MM.1S (cell line): ENCODE results near the gene SPCS3.

Experiments used
- DNase-seq: peaks from one replicate; pipeline ENCODE4 v3.0.0-alpha.2; 2015
- H2AFZ ChIP-seq: fragments of 300-600 bp; sonication (generic); 2 replicates; pipeline ENCODE4 v1.6.0; 2016; ENCODE audit warnings: antibody characterized with exemption, low read length
- H3F3A ChIP-seq: fragments of 300-600 bp; sonication (generic); 2 replicates; pipeline ENCODE4 v1.6.1; 2016; ENCODE audit warnings: mild to moderate bottlenecking, antibody characterized with exemption, low read length, moderate library complexity, mixed read lengths; ENCODE audit not compliant: insufficient read depth
- H3K27ac ChIP-seq: fragments of 300-600 bp; sonication (generic); 2 replicates; pipeline ENCODE4 v1.5.1; 2016; ENCODE audit warnings: mild to moderate bottlenecking, low read length
- H3K27me3 ChIP-seq: fragments of 300-600 bp; sonication (generic); replicated peaks from 2 replicates; pipeline ENCODE4 v1.6.0; 2016; ENCODE audit warnings: low read length; ENCODE audit not compliant: insufficient read depth
- H3K36me3 ChIP-seq: fragments of 300-600 bp; sonication (generic); replicated peaks from 2 replicates; pipeline ENCODE4 v1.6.1; 2016; ENCODE audit warnings: mild to moderate bottlenecking, low read length, mixed read lengths; ENCODE audit not compliant: insufficient read depth
- H3K4me1 ChIP-seq: fragments of 300-600 bp; sonication (generic); 2 replicates; pipeline ENCODE4 v1.6.1; 2016; ENCODE audit warnings: low read length, mixed read lengths
- H3K4me2 ChIP-seq: fragments of 300-600 bp; sonication (generic); 2 replicates; pipeline ENCODE4 v1.6.0; 2016; ENCODE audit warnings: low read depth, low read length
- H3K4me3 ChIP-seq: fragments of 300-600 bp; sonication (generic); 2 replicates; pipeline ENCODE4 v1.5.1; 2016; ENCODE audit warnings: low read length, mixed read lengths
- H3K79me2 ChIP-seq: fragments of 300-600 bp; sonication (generic); 2 replicates; pipeline ENCODE4 v1.6.1; 2016; ENCODE audit warnings: mixed run types, low read length, mixed read lengths
- H3K9ac ChIP-seq: fragments of 300-600 bp; sonication (generic); 2 replicates; pipeline ENCODE4 v1.6.1; 2016; ENCODE audit warnings: low read length, mixed read lengths
- H3K9me2 ChIP-seq: fragments of 300-600 bp; sonication (generic); replicated peaks from 2 replicates; pipeline ENCODE4 v1.6.1; 2016; ENCODE audit warnings: mild to moderate bottlenecking, low read length, mixed read lengths; ENCODE audit not compliant: insufficient read depth
- H3K9me3 ChIP-seq: fragments of 300-600 bp; sonication (generic); replicated peaks from 2 replicates; pipeline ENCODE4 v1.6.1; 2016; ENCODE audit warnings: mild to moderate bottlenecking, low read length, mixed read lengths; ENCODE audit not compliant: insufficient read depth
- H4K20me1 ChIP-seq: fragments of 300-600 bp; sonication (generic); 2 replicates; pipeline ENCODE4 v1.6.1; 2016; ENCODE audit warnings: mild to moderate bottlenecking, low read length, moderate library complexity, mixed read lengths; ENCODE audit not compliant: insufficient read depth
- CTCF ChIP-seq: fragments of 300-600 bp; sonication (generic); IDR thresholded peaks from 2 replicates; pipeline ENCODE4 v1.5.1; 2016; ENCODE audit warnings: antibody characterized with exemption, low read length, mixed read lengths
- EZH2 ChIP-seq: fragments of 300-600 bp; sonication (generic); optimal IDR thresholded peaks from 2 replicates; pipeline ENCODE3; 2017; ENCODE audit warnings: low read depth, mild to moderate bottlenecking, antibody characterized with exemption, low read length, mixed read lengths
- EZH2phosphoT487 ChIP-seq: fragments of 300-600 bp; sonication (generic); IDR thresholded peaks from 2 replicates; pipeline ENCODE4 v1.6.1; 2018; ENCODE audit warnings: antibody characterized with exemption, low read length

Gene SPCS3

DNA sequence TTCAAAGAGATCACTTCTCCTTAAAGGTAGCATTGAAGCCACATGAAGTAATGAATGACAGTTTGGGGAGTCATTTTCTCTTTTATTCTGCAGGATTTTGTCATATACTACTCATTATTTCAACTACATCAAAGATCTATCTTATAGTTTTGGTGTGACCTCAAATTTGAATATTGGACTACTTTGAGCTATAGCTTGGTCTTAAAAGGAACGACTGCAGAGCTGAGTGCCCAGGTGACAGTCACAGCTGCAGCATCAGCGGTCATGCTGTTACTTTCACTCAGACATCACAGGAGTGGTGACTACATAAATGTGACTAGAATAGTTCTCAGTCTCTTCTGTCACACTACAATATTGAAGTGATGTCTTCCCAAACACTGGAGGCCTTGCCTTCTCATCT lies 10.7 kb upstream of the SPCS3 start:
- H3K4me3 ChIP-seq: peak overlapping the region; percentile 30; the same call in 1 of the 2 replicates
- no peaks in the 10 kb centered on the region for H4K20me1 ChIP-seq
- no peak for TF ChIP-seq EZH2phosphoT487
- TF ChIP-seq EZH2: no peak
- no peak for TF ChIP-seq CTCF
- H3K27ac ChIP-seq: peak overlapping the region; percentile 94
- no peaks in the 10 kb centered on the region for H3K36me3 ChIP-seq
- no peak overlapping the region for H2AFZ ChIP-seq
- peak overlapping the region; percentile 81 for H3K4me2 ChIP-seq
- no peaks in the 10 kb centered on the region for H3K9me2 ChIP-seq
- peak; percentile 90 for DNase-seq
- no peaks in the 10 kb centered on the region for H3K9me3 ChIP-seq
- peaks cover 24% of the 10 kb centered on the region for H3F3A ChIP-seq
- H3K9ac ChIP-seq: peak overlapping the region; percentile 52
- no peaks in the 10 kb centered on the region for H3K27me3 ChIP-seq
- H3K79me2 ChIP-seq: no peaks in the 10 kb centered on the region
- H3K4me1 ChIP-seq: peaks cover 32% of the 10 kb centered on the region

- TF ChIP-seq EZH2 (no peak), CTCF (no peak), EZH2phosphoT487 (no peak)
- no peak for DNase-seq
- H3K9me2 ChIP-seq: no peaks in the 10 kb centered on the region
- H3F3A ChIP-seq: peaks cover 24% of the 10 kb centered on the region
- H3K4me2 ChIP-seq: peak overlapping the region; percentile 81; the same call in 1 of the 2 replicates
- H3K4me1 ChIP-seq: peaks cover 32% of the 10 kb centered on the region
- H3K36me3 ChIP-seq: no peaks in the 10 kb centered on the region
- peak overlapping the region; percentile 94 for H3K27ac ChIP-seq
- no peak overlapping the region for H3K4me3 ChIP-seq
- no peak overlapping the region for H2AFZ ChIP-seq
- H3K27me3 ChIP-seq: no peaks in the 10 kb centered on the region
- no peaks in the 10 kb centered on the region for H4K20me1 ChIP-seq
- peak overlapping the region; percentile 20; the same call in 1 of the 2 replicates for H3K9ac ChIP-seq
- no peaks in the 10 kb centered on the region for H3K9me3 ChIP-seq
- H3K79me2 ChIP-seq: no peaks in the 10 kb centered on the region
These were observed 10.0 kb upstream of the SPCS3 start for GRCh38 chr4:176309772-176310171.

GRCh38 chr4:176313596-176314336 lies 6.0 kb upstream of the SPCS3 start:
- no peak for DNase-seq
- peaks cover 14% of the 10 kb centered on the region for H3F3A ChIP-seq

More at GRCh38 chr4:176313596-176314336, 6.0 kb upstream of the SPCS3 start:
- Histone ChIP-seq H3K27me3 (no peaks in the 10 kb centered on the region), H3K79me2 (no peaks in the 10 kb centered on the region), H3K9me3 (no peaks in the 10 kb centered on the region), H2AFZ (no peak overlapping the region), H3K9ac (no peak overlapping the region), H3K4me1 (peaks cover 20% of the 10 kb centered on the region), H3K9me2 (no peaks in the 10 kb centered on the region), H3K4me3 (no peak overlapping the region), H3K36me3 (no peaks in the 10 kb centered on the region), H3K27ac (no peak overlapping the region), H4K20me1 (no peaks in the 10 kb centered on the region), H3K4me2 (no peak overlapping the region)
- TF ChIP-seq CTCF: no peak
- TF ChIP-seq EZH2phosphoT487: no peak
- TF ChIP-seq EZH2: no peak
